Myocyte (in vitro differentiated cells): ENCODE results near the gene SPG21. TPM values are rescaled to one million over a fixed set of nuclear protein-coding genes. Genes with fewer than 3 reads are reported as not detected.

ENCODE experiments used
- DNase-seq: peaks from one replicate; pipeline ENCODE4 v3.0.0-alpha.2; 2012; ENCODE audit warnings: low read depth
- total RNA-seq: library from RNA; depleted of rRNA; stranded (reverse); fragments of >200 nt; gene quantifications from 2 replicates; pipeline ENCODE4 v1.2.3, GENCODE V29; 2014

The SPG21 gene
- total RNA-seq, 1 donor from 2014 or later, result 127 TPM

GRCh38 chr15:64942356-64942755, 47.4 kb downstream of the SPG21 start:
- no peak for DNase-seq

- no peak for DNase-seq
Observed at GRCh38 chr15:64938192-64938591, 51.5 kb downstream of the SPG21 start.

GRCh38 chr15:64934023-64934422, 55.7 kb downstream of the SPG21 start:
- DNase-seq, result no peak

GRCh38 chr15:64931381-64931780, 58.3 kb downstream of the SPG21 start:
- DNase-seq, result no peak

GRCh38 chr15:64930778-64931371, 58.8 kb downstream of the SPG21 start:
- DNase-seq, result peak; percentile 14

GRCh38 chr15:64930019-64930652, 59.6 kb downstream of the SPG21 start:
- no peak for DNase-seq

- no peak for DNase-seq
Observed at GRCh38 chr15:64928626-64929220, 61.0 kb downstream of the SPG21 start.

- DNase-seq, result no peak
Observed at GRCh38 chr15:64926661-64927060, 63.1 kb downstream of the SPG21 start.

- no peak for DNase-seq
Observed at GRCh38 chr15:64925335-64926330, 64.1 kb downstream of the SPG21 start.

- DNase-seq, result no peak
Observed at GRCh38 chr15:64923546-64923945, 66.2 kb downstream of the SPG21 start.

GRCh38 chr15:64921711-64922110, 68.0 kb downstream of the SPG21 start:
- no peak for DNase-seq

- no peak for DNase-seq
Observed at GRCh38 chr15:64919721-64920120, 70.0 kb downstream of the SPG21 start.

- DNase-seq, result no peak
Observed at GRCh38 chr15:64917211-64917610, 72.5 kb downstream of the SPG21 start.

GRCh38 chr15:64916365-64916764, 73.3 kb downstream of the SPG21 start:
- DNase-seq, result no peak

- no peak for DNase-seq
Observed at GRCh38 chr15:64915518-64916227, 74.0 kb downstream of the SPG21 start.

Other genes with a start within 250 kb of the SPG21 start
- gene RBPMS2, start 214.3 kb downstream of the SPG21 start, total RNA-seq, result not detected in 2 replicates
- 8.9 and 13.5 TPM in 2 replicates for gene PIF1, start 164.3 kb downstream of the SPG21 start, total RNA-seq
- 21.6 and 23.9 TPM in 2 replicates for gene PLEKHO2, start 148.0 kb downstream of the SPG21 start, total RNA-seq
- gene ANKDD1A, start 78.0 kb downstream of the SPG21 start, total RNA-seq, result 2.5 and 4.6 TPM in 2 replicates
- gene MTFMT, start 39.7 kb upstream of the SPG21 start, total RNA-seq, result 24.8 and 30.2 TPM in 2 replicates
- gene SLC51B, start 55.5 kb upstream of the SPG21 start, total RNA-seq, result 0.26 TPM in 1 of 2 replicates, not detected in the other
- gene RASL12, start 78.1 kb upstream of the SPG21 start, total RNA-seq, result 0.94 TPM in 1 of 2 replicates, not detected in the other
- 0.13 TPM in 1 of 2 replicates, not detected in the other for gene KBTBD13, start 86.8 kb upstream of the SPG21 start, total RNA-seq
- gene UBAP1L, start 125.3 kb upstream of the SPG21 start, total RNA-seq, result 0.88 and 1.6 TPM in 2 replicates
- 19.5 and 20.2 TPM in 2 replicates for gene PDCD7, start 143.9 kb upstream of the SPG21 start, total RNA-seq
- gene CLPX, start 195.4 kb upstream of the SPG21 start, total RNA-seq, result 37.2 and 40.7 TPM in 2 replicates
- 0.27 and 0.52 TPM in 2 replicates for gene CILP, start 221.6 kb upstream of the SPG21 start, total RNA-seq